C4-2B (cell line): Measurements from ENCODE around the gene ARID3C.

ENCODE experiments used
- CTCF ChIP-seq: fragments of 450-650 bp; conservative IDR thresholded peaks from 2 replicates; pipeline ENCODE4 v1.5.1; 2017; ENCODE audit warnings: mild to moderate bottlenecking
- ZFX ChIP-seq: fragments of 450-650 bp; IDR thresholded peaks from 2 replicates; pipeline ENCODE4 v1.6.1; 2017

GRCh38 chr9:34587271-34587670 lies 41.6 kb downstream of the ARID3C start:
- no peak for TF ChIP-seq CTCF
- no peak for TF ChIP-seq ZFX
